RWPE2 (cell line): ENCODE data around the gene SLC35C1.

Experiments
- ATAC-seq: fragments of 200-7000 bp; cut with Tn5 transposase; 3 replicates; pipeline ENCODE4 v1.9.1; 2021; ENCODE audit warnings: low read depth
- DNase-seq: peaks from one replicate; pipeline ENCODE4 v3.0.0-alpha.2; 2020; ENCODE audit warnings: low spot score
- H3K27ac ChIP-seq: fragments of 450-650 bp; 2 replicates; pipeline ENCODE4 v1.5.1; 2017; ENCODE audit warnings: mild to moderate bottlenecking; ENCODE audit not compliant: poor library complexity, severe bottlenecking
- H3K27me3 ChIP-seq: fragments of 250-450 bp; sonication (Bioruptor Pico); 2 replicates; pipeline ENCODE4 v1.5.1; 2021; ENCODE audit warnings: mild to moderate bottlenecking, moderate library complexity; ENCODE audit not compliant: insufficient read depth, poor library complexity, severe bottlenecking
- H3K36me3 ChIP-seq: fragments of 250-450 bp; sonication (Bioruptor Pico); 2 replicates; pipeline ENCODE4 v1.5.1; 2020; ENCODE audit warnings: low read depth, mild to moderate bottlenecking, moderate library complexity
- H3K4me1 ChIP-seq: fragments of 250-450 bp; sonication (Bioruptor Pico); 2 replicates; pipeline ENCODE4 v1.5.1; 2021; ENCODE audit warnings: mild to moderate bottlenecking, moderate library complexity; ENCODE audit not compliant: insufficient read depth, poor library complexity, severe bottlenecking
- H3K4me3 ChIP-seq: fragments of 250-450 bp; sonication (Bioruptor Pico); 2 replicates; pipeline ENCODE4 v1.5.1; 2021; ENCODE audit warnings: mild to moderate bottlenecking, moderate library complexity; ENCODE audit not compliant: severe bottlenecking
- H3K9me3 ChIP-seq: fragments of 250-450 bp; sonication (Bioruptor Pico); 2 replicates; pipeline ENCODE4 v1.5.1; 2021; ENCODE audit warnings: mild to moderate bottlenecking, moderate library complexity; ENCODE audit not compliant: severe bottlenecking
- CTCF ChIP-seq: fragments of 450-650 bp; IDR thresholded peaks from one replicate; pipeline ENCODE4 v1.5.1; 2017; ENCODE audit warnings: mild to moderate bottlenecking, moderate library complexity; ENCODE audit not compliant: poor library complexity, severe bottlenecking

SLC35C1 gene

GRCh38 chr11:45850446-45850845 lies 45.5 kb downstream of the SLC35C1 start:
- DNase-seq (no peak), ATAC-seq (no peak)
- H3K27ac ChIP-seq = no peak overlapping the region
- no peak overlapping the region for H3K4me3 ChIP-seq
- no peaks in the 10 kb centered on the region for H3K36me3 ChIP-seq
- H3K4me1 ChIP-seq = peaks cover 4% of the 10 kb centered on the region
- no peaks in the 10 kb centered on the region for H3K9me3 ChIP-seq
- TF ChIP-seq CTCF = no peak
- no peaks in the 10 kb centered on the region for H3K27me3 ChIP-seq

DNA sequence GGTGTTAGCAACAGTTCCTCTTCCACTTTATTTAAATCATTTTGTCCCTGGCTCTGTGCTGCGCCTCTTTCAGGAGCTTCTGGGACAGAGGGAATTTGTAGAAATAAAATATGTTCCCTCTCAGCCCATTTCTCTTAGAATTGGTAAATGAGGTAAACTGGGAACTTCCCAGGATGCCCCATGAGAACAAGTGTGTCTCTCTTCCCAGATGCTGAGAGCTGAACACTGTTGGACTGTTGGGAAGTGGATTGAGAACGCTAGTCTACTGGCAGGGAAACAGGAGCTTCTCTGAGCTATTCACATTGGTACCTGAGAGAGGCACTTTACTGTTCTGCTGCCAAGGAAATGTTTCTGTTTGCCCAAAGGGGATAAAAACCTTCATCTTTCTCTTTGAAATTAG lies 46.3 kb downstream of the SLC35C1 start:
- Histone ChIP-seq H3K36me3 (peaks cover 5% of the 10 kb centered on the region), H3K4me3 (no peak overlapping the region), H3K27me3 (no peaks in the 10 kb centered on the region), H3K4me1 (peaks cover 4% of the 10 kb centered on the region), H3K27ac (no peak overlapping the region), H3K9me3 (no peaks in the 10 kb centered on the region)
- DNase-seq (no peak), ATAC-seq (no peak)
- no peak for TF ChIP-seq CTCF

DNA sequence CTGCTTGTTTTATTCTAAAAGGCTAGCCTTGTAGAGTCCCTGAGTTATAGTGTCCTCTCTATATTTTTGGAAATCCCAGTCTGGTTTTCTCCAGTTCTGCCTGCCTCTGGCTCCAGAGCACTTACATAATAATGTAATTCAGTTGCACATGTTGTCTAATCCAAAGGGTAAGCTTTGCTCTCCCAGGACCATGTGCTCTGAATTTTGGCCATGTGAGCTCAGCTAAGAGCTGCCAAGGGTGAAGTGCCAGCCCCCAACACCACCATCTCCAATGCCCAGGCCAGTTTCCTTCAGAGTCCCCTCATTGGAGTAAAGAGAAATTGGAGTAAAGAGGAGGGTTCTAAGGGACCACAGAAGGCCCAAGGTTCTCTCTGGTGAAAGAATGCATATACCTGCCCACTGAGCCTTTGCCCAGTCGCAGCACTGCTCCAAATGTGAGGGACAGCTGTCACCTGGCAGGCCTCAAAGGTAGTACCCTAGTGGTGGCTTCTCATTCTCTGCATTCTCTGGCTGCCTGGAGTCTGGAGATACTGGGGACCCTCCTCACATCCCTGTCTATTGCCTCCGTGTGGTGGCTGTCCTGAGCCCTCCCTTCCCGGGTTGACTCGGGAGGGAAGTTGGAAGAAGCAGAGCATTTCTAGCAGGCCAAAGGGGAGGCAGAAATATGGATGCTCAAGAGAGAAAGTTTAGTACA lies 47.2 kb downstream of the SLC35C1 start:
- TF ChIP-seq CTCF = no peak
- H3K27me3 ChIP-seq = no peaks in the 10 kb centered on the region
- H3K27ac ChIP-seq = no peak overlapping the region
- H3K4me3 ChIP-seq = no peak overlapping the region
- H3K4me1 ChIP-seq = peaks cover 4% of the 10 kb centered on the region
- DNase-seq = no peak
- no peaks in the 10 kb centered on the region for H3K9me3 ChIP-seq
- ATAC-seq = no peak
- H3K36me3 ChIP-seq = peaks cover 9% of the 10 kb centered on the region

DNA sequence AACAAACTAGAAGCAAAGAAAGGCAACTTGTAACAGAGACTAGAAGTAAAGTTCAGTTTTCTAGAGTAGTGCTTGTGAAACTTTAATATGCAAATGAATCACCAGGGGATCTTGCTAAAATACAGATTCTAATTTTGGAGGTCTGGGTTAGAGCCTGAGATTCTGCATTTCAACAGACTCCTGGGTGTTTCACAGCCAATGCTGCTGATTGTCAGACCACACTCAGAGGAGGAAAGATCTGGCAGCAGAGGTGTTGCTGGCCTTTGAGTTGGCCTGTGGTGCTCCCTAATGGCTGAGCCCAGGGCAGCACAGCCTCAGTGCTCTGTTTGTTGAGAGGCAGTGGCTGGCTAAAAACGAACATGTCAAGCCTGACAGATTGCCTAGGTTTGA lies 47.8 kb downstream of the SLC35C1 start:
- no peak for TF ChIP-seq CTCF
- ATAC-seq (no peak), DNase-seq (no peak)
- Histone ChIP-seq H3K4me1 (peaks cover 4% of the 10 kb centered on the region), H3K36me3 (peaks cover 14% of the 10 kb centered on the region), H3K4me3 (no peak overlapping the region), H3K27me3 (no peaks in the 10 kb centered on the region), H3K9me3 (no peaks in the 10 kb centered on the region), H3K27ac (no peak overlapping the region)
